Measurements from ENCODE around the gene FAM25G.
"Not testable (repeated sequence)": the region's sequence is repeated elsewhere in the genome, so short reads cannot be mapped to it uniquely, and the experiment has no call there.

The FAM25G gene

DNA sequence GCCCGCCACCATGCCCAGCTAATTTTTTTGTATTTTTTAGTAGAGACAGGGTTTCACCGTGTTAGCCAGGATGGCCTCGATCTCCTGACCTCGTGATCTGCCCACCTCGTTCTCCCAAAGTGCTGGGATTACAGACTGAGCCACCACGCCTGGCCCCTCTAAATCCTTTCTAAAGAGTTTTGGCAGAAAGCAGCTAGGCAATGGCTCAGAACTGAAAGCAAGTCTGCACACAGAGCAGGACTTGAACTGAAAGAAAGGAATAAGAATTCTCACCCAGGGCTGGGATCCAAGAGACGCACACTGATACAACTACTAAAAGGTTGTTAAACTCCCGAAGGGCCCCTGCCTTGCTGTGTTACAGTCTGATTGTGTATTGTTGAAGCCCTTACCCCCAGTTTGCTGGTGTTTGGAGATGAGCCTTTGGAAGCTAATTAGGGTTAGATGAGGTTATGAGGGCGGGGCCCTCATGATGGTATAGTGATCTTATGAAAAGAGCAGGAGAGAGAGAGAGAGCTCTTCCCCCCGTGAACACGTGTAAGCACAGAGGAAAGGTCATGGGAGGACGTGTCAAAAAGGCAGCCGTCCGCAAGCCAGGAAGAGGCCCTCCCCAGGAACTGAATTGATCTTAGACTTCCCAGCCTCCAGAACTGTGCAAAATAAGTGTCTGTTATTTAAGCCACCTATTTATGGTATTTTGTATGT, 26.1 kb downstream of the FAM25G start:
- H3K36me3 ChIP-seq (ENCODE audit: control insufficient read depth, insufficient read depth, low read length); H3K4me3 ChIP-seq (ENCODE audit: extremely low read depth, insufficient read depth, low read length, poor library complexity, severe bottlenecking); H3K9me3 ChIP-seq (ENCODE audit: control insufficient read depth, low read length); H3K27ac ChIP-seq (ENCODE audit: low read depth, low read length, severe bottlenecking); H3K4me1 ChIP-seq (ENCODE audit: control insufficient read depth, insufficient read depth, low read length, poor library complexity, severe bottlenecking): not testable (repeated sequence)
- 94 to 100% methylated on average over 2 to 3 of the region's 14 CpGs for WGBS, 2 experiments (ENCODE audit: insufficient coverage in 2 of 2)

DNA sequence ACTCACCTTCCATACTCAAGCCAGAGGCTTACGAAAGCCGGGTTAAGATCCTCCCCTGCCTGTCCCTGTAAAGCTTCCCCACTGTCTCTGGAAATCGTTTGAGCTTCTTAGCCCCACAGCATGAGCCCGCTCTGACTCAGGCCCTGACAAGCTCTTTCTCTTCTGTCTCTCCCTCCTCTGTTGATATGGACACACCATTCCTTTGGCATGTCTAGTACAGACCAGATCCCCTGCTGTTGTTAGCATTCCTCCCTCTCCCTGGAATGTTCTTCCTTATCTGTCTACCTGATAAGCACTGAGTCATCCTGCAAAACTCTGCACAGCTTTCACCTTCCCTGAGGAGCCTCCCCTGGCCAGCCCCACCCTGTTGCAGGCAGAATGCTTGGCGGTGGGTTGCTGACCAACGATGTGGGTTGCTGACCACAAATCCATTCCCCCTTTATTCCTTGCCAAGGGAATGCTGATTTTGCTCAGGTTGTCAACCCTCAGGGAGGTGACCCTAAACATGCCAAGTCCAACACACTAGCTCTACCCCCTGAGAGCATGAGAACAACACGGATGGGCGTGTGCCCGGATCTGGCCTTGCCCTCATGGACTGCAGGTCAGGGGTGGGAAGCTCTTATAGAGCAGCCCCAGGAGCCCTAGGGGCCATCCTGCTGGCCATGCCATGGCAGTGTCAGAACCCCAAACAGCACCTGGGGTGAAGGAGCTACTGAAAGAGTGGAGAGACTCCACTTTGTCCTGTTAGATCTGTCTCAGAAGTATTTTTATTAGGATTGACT, 28.7 kb downstream of the FAM25G start:
- WGBS, 2 experiments (ENCODE audit: insufficient coverage in 2 of 2), result no CpG with 5 or more reads among the region's 9 CpGs
- not testable (repeated sequence) for H3K27ac ChIP-seq (ENCODE audit: low read depth, low read length, severe bottlenecking); H3K9me3 ChIP-seq (ENCODE audit: control insufficient read depth, low read length); H3K36me3 ChIP-seq (ENCODE audit: control insufficient read depth, insufficient read depth, low read length); H3K4me1 ChIP-seq (ENCODE audit: control insufficient read depth, insufficient read depth, low read length, poor library complexity, severe bottlenecking); H3K4me3 ChIP-seq (ENCODE audit: extremely low read depth, insufficient read depth, low read length, poor library complexity, severe bottlenecking)

DNA sequence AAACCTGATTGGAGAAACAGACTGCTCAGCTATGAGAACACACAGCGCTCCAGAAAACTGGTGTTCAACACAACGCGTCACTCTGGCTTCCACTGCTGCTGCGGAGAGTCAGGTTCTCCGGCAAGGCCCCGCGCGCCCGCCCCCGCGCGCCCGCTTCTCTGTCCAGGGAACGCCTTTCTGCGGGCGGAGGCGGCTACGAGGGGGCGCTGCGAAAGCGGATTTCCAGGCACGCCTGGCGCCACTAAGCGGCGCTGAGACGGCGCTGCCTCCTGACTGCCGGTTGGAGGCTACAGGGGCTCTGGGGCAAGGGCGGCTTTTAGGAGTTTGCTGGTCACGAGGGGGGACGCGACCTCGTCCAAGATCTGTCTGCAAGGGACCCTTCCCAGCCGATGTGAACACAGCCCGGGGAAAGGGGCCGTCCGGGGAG, 30.2 kb downstream of the FAM25G start:
- H3K4me1 ChIP-seq (ENCODE audit: control insufficient read depth, insufficient read depth, low read length, poor library complexity, severe bottlenecking); H3K9me3 ChIP-seq (ENCODE audit: control insufficient read depth, low read length); H3K4me3 ChIP-seq (ENCODE audit: extremely low read depth, insufficient read depth, low read length, poor library complexity, severe bottlenecking); H3K36me3 ChIP-seq (ENCODE audit: control insufficient read depth, insufficient read depth, low read length): not testable (repeated sequence)
- peak overlapping the region; percentile 64 for H3K27ac ChIP-seq (ENCODE audit: low read depth, low read length, severe bottlenecking)
- 17% methylated on average over 1 of the region's 37 CpGs; no CpG with 5 or more reads in 1 of the 2 experiments for WGBS, 2 experiments (ENCODE audit: insufficient coverage in 2 of 2)

DNA sequence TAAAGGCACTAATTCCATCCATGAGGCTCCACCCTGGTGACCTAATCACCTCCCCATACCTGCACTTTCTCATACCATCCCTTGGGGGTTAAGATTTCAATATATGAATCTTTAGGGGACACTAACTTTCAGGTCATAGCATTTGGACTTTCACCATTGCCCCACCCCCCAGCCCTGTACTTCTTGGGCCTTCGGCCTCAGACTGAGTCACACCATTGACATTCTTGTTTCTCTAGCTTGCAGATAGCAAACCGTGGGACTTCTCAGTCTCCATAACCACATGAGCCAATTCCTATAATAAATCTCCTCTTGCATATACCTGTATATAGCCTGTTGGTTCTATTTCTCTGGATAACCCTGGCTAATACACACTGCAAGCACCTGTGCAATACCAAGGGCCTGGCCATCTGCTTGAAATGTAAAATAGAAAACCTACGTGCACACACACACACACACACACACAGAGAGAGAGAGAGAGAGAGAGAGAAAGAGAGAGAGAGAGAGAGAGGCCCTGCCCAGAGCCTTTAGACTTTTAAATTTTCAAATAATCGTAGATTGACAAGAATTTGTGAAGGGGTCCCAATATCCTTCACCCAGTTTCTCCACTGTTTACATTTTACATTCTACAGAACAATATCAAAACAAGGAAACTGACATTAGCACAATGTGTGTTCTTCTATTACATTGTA, 32.9 kb downstream of the FAM25G start:
- H3K27ac ChIP-seq (ENCODE audit: low read depth, low read length, severe bottlenecking), result peak overlapping the region; percentile 53
- no peaks in the 10 kb centered on the region for H3K9me3 ChIP-seq (ENCODE audit: control insufficient read depth, low read length)
- H3K4me3 ChIP-seq (ENCODE audit: extremely low read depth, insufficient read depth, low read length, poor library complexity, severe bottlenecking), result no peak overlapping the region
- H3K4me1 ChIP-seq (ENCODE audit: control insufficient read depth, insufficient read depth, low read length, poor library complexity, severe bottlenecking), result peaks cover 7% of the 10 kb centered on the region
- no peaks in the 10 kb centered on the region for H3K36me3 ChIP-seq (ENCODE audit: control insufficient read depth, insufficient read depth, low read length)
- 53 to 90% methylated on average over 2 of the region's 4 CpGs for WGBS, 2 experiments (ENCODE audit: insufficient coverage in 2 of 2)

DNA sequence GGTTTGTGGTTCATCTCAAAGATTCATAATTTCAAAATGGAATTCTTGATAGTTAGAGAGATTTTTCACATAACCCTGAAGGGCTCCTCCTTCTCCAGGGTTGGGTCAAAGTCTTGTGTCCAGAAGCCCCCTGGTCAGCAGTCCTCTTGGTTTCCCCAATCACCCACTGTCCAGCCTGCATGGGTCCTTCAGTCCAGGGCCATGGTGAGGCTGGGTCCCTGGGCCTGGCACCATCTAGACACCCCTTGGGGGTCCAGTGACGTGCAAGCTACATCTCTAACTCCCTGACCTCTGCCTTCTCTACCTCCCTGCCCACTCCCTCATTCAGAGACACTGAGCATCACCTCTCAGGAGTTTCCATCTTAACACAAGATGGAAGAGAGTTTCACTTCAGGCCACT, 33.7 kb downstream of the FAM25G start:
- H3K36me3 ChIP-seq (ENCODE audit: control insufficient read depth, insufficient read depth, low read length), result no peaks in the 10 kb centered on the region
- peaks cover 7% of the 10 kb centered on the region for H3K4me1 ChIP-seq (ENCODE audit: control insufficient read depth, insufficient read depth, low read length, poor library complexity, severe bottlenecking)
- H3K9me3 ChIP-seq (ENCODE audit: control insufficient read depth, low read length), result no peaks in the 10 kb centered on the region
- H3K27ac ChIP-seq (ENCODE audit: low read depth, low read length, severe bottlenecking), result no peak overlapping the region
- no peak overlapping the region for H3K4me3 ChIP-seq (ENCODE audit: extremely low read depth, insufficient read depth, low read length, poor library complexity, severe bottlenecking)
- WGBS, 2 experiments (ENCODE audit: insufficient coverage in 2 of 2), result 80 to 100% methylated on average over 1 of the region's 1 CpG

GRCh38 chr10:47457528-47457820, 34.0 kb downstream of the FAM25G start:
- no peaks in the 10 kb centered on the region for H3K36me3 ChIP-seq (ENCODE audit: control insufficient read depth, insufficient read depth, low read length)
- peaks cover 7% of the 10 kb centered on the region for H3K4me1 ChIP-seq (ENCODE audit: control insufficient read depth, insufficient read depth, low read length, poor library complexity, severe bottlenecking)
- no peaks in the 10 kb centered on the region for H3K9me3 ChIP-seq (ENCODE audit: control insufficient read depth, low read length)
- no peak overlapping the region for H3K4me3 ChIP-seq (ENCODE audit: extremely low read depth, insufficient read depth, low read length, poor library complexity, severe bottlenecking)
- WGBS, 2 experiments (ENCODE audit: insufficient coverage in 2 of 2), result 92 to 100% methylated on average over 1 of the region's 1 CpG
- H3K27ac ChIP-seq (ENCODE audit: low read depth, low read length, severe bottlenecking), result no peak overlapping the region

DNA sequence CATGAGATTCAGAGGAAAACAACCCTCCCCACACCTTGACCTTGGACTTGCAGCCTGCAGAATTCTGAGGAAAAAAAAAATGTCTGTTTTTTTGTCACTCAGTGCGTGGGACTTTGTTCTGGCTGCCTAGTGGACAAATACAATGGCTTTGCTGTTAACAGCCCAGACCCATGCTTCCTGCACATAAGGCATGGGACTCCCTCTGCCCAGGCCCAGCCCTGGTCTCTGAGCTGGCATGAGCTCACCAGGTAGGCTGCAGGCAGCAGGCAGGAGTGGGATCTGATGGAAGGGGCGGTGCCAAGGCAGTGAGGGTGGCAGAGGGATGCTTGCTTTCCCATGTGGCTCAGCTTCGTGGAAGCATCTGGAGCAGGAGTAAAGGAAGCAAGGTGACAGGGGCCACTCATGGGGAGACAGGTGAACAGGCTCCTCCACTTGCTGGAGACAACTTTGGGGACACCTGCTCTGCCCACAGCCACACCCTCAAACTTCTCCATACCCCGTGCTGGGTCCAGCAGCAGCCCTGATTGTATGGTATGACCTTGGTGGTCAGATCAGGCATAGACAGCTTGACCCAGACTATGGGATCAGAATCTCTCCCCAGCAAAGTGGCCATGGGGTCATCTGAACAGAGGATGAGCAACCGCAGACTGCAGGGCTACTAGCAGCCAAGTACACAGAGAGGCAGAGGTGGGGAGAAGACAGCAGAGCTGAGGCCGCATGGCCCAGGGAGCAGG, 34.5 kb downstream of the FAM25G start:
- no peak overlapping the region for H3K4me3 ChIP-seq (ENCODE audit: extremely low read depth, insufficient read depth, low read length, poor library complexity, severe bottlenecking)
- 93 to 96% methylated on average over 5 to 6 of the region's 6 CpGs for WGBS, 2 experiments (ENCODE audit: insufficient coverage in 2 of 2)
- H3K36me3 ChIP-seq (ENCODE audit: control insufficient read depth, insufficient read depth, low read length), result no peaks in the 10 kb centered on the region
- H3K4me1 ChIP-seq (ENCODE audit: control insufficient read depth, insufficient read depth, low read length, poor library complexity, severe bottlenecking), result peaks cover 7% of the 10 kb centered on the region
- H3K9me3 ChIP-seq (ENCODE audit: control insufficient read depth, low read length), result no peaks in the 10 kb centered on the region
- H3K27ac ChIP-seq (ENCODE audit: low read depth, low read length, severe bottlenecking), result no peak overlapping the region

GRCh38 chr10:47456079-47456785, 35.3 kb downstream of the FAM25G start:
- WGBS, 2 experiments (ENCODE audit: insufficient coverage in 2 of 2), result 89 to 95% methylated on average over 6 to 7 of the region's 8 CpGs
- peaks cover 7% of the 10 kb centered on the region for H3K4me1 ChIP-seq (ENCODE audit: control insufficient read depth, insufficient read depth, low read length, poor library complexity, severe bottlenecking)

DNA sequence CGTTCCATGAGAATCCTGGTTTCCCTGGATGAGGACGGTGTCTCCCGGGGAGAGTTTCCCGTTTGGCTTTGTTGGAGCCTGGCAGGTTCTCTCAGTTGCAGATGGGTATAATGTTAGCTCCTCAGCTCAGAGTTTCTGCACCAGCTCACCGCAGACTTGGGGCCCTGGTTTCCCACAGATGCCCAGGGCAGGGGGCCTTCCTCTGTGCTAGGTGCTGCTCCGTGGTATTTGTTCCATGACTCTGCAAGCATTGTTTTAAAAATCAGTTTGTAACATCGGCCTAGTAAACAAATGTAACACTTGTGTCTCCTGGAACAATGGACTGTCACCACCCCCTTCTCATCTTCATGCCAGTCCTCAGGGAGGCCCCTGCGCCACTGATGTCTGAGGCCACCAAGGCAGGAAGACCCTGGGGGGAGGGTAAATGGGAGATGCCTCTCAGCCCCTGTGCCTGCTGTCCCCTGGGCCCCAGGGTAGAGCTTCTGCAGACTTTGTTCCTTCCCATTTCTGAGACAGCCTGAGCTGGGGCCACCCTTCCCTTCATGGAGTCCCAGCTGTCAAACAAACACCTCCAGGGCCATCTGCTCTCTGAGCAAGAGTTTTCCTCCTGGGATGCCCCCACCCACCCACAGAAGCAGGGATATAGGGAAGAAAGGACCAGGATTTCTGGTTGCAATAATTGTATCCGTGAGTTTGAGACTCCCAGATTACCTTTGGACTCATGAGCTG, 36.0 kb downstream of the FAM25G start:
- not testable (repeated sequence) for H3K4me3 ChIP-seq (ENCODE audit: extremely low read depth, insufficient read depth, low read length, poor library complexity, severe bottlenecking); H3K9me3 ChIP-seq (ENCODE audit: control insufficient read depth, low read length); H3K36me3 ChIP-seq (ENCODE audit: control insufficient read depth, insufficient read depth, low read length); H3K4me1 ChIP-seq (ENCODE audit: control insufficient read depth, insufficient read depth, low read length, poor library complexity, severe bottlenecking); H3K27ac ChIP-seq (ENCODE audit: low read depth, low read length, severe bottlenecking)
- 81 to 83% methylated on average over 4 to 8 of the region's 9 CpGs for WGBS, 2 experiments (ENCODE audit: insufficient coverage in 2 of 2)

More at GRCh38 chr10:47456079-47456785, 35.3 kb downstream of the FAM25G start:
- H3K4me3 ChIP-seq (ENCODE audit: extremely low read depth, insufficient read depth, low read length, poor library complexity, severe bottlenecking), result no peak overlapping the region
- no peaks in the 10 kb centered on the region for H3K9me3 ChIP-seq (ENCODE audit: control insufficient read depth, low read length)
- no peaks in the 10 kb centered on the region for H3K36me3 ChIP-seq (ENCODE audit: control insufficient read depth, insufficient read depth, low read length)
- H3K27ac ChIP-seq (ENCODE audit: low read depth, low read length, severe bottlenecking), result no peak overlapping the region

DNA sequence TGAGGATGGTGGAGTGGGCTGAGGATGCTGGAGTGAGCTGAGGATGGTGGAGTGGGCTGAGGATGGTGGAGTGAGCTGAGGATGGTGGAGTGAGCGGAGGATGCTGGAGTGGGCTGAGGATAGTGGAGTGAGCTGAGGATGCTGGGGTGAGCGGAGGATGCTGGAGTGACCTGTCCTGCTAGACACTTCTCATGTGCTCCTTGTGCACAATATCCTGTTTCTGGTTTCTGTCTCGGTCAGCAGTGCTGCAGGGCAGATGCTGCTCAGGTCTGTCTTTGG, 36.8 kb downstream of the FAM25G start:
- H3K27ac ChIP-seq (ENCODE audit: low read depth, low read length, severe bottlenecking), result no peak overlapping the region
- H3K36me3 ChIP-seq (ENCODE audit: control insufficient read depth, insufficient read depth, low read length), result no peaks in the 10 kb centered on the region
- H3K4me1 ChIP-seq (ENCODE audit: control insufficient read depth, insufficient read depth, low read length, poor library complexity, severe bottlenecking), result peaks cover 7% of the 10 kb centered on the region
- H3K9me3 ChIP-seq (ENCODE audit: control insufficient read depth, low read length), result no peaks in the 10 kb centered on the region
- H3K4me3 ChIP-seq (ENCODE audit: extremely low read depth, insufficient read depth, low read length, poor library complexity, severe bottlenecking), result no peak overlapping the region
- whole genome bisulfite sequencing, 2 experiments (ENCODE audit: insufficient coverage in 2 of 2), result 95 to 100% methylated on average over 1 to 3 of the region's 3 CpGs
